Glomerular visceral epithelial cell (primary cell): ENCODE measurements around the gene MPND.

Source experiments
- DNase-seq: peaks from one replicate; pipeline ENCODE4 v3.0.0-alpha.2; 2016; ENCODE audit errors: extremely low spot score

The MPND gene

DNA sequence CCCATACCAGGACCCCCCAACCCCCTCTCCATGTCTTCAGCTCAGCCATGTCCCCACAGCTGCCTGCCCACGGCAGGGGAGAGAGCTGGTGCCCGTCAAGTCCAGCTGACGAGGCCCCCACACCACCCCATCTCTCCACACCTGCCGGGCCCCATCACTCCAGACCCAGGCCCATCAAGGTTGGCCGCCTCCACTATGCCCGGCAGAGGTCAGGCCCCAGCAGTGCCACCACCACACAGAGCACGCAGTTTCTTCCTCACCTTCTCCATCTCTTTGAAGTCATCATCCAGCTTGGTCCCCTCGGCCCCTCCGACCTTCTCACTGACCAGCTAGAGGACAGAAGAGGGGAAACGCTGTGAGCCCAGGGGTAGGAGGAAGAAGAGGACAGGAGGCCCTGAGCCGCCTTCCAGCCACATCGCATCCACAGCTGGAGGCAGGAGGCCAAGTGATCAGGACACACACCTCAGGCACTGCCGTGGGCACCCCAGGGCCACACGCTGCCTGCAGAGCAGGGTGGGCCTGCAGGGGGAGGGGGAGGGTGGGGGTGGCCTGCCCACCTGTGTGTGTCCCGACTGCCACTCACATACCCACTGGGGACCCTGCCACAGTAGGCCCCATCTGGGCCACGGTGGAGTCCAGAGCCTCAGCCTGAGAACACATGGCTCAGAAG lies 23.4 kb downstream of the MPND start:
- no peak for DNase-seq

DNA sequence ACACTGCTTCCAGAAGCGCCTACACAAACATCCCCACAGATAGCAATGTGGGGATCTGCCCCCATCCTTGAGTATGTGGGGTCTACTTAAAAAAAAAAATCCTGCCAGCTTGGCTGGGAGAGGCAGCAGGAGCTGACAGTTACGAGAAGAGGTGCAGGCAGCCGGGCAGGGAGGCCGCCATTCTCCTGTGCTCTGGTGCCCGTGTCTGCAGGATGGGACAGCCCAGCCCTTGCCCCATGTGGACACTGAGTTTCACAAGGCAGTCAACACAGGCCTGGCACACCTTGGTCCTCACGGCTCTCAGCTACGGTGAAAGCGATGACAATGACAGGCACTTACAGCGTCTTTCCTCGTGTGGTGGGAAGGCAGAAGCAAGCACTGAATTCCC lies 24.0 kb downstream of the MPND start:
- DNase-seq: no peak

DNA sequence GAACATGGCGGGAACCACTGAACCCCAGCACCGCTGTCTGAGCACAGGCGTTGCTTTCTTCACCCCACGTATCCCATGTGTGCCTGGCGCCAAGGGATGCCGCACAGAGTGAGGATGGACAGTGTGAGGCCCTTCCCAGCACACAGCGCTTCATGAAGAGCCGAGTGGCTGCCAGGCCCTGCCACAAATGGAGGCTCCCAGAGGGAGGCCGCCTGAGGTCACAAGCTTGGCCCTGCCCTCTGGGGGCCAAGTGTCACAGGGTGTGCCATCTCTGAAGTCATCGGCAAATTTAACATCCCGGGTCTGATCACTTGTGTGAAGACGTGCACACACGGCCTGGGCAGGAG lies 24.4 kb downstream of the MPND start:
- DNase-seq: no peak

DNA sequence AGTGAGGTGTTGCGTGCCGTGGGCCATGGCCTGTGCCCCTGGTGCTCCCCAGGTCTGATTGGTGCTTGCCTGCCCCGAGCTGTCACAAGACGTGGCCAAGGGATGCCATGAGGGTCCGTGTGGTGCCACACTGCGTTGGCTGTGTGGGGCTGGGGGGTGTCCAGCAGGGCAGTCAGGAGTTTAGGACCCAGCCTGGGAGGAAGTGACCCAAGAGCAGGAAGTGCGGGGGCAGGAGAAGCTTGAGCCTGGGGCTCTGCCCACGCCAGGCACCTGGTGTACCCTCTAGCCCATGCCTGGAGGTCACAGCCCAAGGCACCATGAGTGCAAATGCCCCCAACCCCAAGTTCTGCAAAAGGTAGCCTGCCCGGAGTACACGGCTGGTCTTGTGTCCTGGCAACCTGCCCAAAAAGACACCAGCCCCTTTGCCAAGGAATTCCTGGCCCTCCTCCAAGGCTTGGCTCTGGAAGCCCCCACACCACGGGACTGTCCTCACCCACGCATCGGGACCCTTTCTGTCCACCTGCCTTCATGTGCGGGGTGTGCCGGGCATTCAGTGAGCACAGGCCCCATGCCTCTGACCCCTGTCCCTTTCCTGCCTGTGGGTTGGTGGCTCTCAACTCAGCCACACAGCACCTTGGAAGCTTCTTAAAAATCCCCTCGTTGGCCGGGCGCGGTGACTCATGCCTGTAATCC lies 24.9 kb downstream of the MPND start:
- peak; percentile 38 for DNase-seq

DNA sequence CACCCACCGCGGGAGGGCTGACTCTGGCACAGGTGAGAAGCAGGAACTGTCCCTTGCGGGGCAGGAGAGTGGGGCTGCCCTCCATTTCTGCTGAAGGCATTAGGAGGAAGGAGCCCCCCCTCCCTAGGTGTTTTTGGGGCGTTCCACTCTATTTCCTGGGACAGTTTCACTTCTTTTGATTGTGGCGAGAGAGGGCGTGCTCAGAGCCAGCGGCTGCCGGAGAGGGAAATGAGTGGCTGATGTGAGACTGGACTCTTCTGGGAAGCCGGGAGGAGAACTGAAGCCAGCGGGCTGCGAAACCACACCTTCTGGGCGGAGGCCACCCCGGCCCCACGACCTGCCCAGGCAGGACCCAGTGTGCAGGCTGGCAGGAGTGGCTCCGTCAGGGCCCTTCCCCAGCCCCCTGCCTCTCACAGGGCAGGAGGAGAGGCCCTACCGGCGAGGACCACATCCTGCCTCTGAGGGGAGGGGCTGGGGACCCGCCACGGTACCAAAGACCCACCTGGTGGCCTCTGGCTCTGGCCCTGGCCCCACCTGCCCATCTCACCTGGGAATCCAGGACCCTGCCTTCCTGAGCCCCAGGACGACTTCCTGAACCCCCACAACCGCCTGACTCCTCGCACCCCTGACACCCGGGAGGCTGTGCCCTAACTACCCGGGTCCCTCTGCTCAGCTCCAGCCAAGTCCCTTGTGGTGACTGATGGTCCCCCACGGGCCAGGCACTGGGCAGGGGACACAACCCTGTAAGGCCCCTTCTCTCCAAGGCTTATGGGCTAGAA lies 25.9 kb downstream of the MPND start:
- DNase-seq: peak; percentile 88

DNA sequence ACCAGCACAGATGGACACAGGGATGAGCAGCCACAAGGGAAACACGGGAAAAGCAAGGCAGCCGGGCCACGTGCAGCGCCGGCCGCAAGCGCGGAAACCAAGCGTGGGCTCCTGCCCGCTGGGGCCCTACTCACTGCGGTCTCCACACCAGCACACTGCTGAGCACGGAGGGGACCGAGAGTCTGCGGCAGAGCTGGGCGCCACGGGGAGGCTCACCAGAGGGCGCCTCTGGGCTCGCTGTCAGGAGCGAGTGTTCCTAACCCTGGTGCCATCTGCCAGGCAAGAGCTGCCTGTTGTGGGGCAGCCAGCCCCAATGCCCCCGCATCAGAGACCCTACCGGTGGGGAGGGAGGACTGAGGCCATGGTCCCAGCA lies 26.5 kb downstream of the MPND start:
- peak; percentile 60 for DNase-seq

DNA sequence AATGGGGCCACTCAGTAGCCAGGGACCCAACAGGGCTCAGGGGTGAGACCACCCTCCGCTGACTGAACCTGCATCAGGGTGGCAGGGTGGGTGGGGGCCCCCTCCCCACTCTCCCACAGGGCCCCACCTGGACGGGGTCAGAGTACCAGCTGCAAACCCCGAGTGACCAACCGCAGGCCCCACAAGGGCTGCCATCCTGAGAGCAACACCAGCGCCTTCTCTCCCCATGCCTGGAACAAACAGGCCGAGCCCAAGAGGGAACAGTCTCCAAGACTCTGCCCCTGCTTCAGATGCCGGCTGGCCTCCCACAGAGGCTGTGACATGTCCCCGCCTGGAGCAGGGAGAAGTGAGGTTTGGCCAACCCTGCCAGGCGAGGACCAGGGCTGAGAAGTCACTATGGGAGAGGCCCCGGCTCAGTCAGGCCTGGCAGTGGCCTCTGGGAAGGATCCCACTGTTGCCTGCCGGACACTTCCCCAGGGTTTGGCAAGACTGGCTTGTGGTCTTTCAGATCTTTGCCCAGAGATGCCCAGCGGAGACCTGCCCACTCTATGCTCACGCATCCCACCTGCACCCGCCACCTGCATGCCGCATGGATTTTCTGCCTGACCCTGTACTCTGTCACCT lies 27.2 kb downstream of the MPND start:
- no peak for DNase-seq

DNA sequence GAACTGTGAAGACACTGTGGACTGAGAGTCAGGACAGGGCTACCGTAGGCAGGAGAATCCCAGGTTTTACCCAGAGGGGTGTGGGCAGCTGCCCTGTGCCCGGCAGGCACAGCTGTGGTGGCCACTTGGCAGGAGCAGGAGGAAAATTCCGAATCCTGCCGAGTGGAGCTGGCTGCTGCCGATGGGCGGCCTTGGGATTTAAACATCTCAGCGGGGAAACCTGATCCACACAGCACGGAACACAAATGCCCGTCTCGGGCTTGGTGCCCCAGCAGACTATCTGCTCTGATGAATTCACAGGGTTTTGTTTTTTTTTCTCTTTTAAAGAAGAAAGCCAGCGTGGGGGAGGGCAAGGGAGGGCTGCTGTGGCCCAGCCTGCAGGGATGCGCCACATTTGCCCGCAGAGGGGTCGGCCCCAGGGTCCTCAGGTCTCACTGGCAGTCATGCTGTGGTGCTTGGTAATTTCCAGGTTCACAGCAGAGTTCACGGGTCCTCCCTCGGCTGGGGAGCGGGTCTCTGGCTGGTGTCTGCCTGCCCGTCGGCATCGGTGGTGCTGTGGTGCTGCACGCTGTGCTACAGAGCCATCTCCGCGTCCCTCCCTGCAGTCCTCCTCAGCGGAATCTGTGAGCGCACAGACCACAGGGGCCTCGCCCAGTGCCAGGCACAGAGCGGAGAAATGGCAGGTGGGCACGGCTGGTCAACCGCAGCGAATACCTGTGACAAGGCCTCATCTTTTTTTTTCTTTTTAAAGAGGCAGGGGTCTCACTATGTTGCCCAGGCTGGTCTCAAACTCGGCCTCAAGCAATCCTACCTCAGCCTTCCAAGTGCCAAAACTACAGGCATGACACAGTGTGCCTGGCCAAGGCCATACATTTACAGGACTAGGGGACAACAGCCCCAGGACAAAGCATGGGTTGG lies 28.1 kb downstream of the MPND start:
- DNase-seq: no peak

DNA sequence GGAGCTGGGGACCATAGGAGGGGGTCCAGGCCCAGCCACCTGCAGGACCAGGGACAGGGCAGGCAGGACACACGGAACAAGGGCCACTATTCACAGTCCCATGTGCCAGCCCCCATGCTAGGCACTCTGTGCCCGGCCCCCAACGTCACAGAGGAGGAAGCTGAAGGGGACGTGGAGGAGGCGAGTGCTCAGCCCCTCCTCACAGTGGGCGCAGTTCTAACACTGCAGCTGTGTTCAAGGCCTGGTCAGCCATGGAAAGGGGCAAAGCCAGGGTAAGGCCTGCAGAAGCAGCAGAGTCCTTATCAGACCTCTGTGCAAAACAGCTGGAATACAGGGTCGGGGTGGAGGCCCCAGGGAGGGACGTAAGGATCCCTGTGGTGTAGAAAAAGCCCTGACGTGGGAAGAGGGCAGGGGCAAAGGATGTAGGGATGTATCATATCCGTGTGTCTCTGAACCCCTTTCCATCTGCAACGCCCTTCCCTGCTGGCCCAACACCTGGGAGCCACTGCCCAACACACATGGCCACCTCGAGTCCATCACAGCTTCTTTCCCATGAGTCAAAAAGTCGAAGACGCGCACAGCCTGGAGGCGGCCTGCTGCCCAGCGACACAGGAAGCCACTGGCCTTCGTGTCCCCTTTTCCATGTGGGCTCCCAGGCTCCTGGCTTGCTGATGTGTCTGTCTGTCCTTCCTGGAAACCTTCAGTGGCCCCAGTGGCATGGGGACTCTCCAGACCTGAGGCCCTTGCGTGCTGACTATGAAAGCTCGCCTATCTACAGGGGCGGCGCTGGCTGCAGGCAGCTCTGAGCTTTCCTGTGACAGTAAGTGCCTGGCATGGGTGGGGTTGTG lies 29.0 kb downstream of the MPND start:
- no peak for DNase-seq

DNA sequence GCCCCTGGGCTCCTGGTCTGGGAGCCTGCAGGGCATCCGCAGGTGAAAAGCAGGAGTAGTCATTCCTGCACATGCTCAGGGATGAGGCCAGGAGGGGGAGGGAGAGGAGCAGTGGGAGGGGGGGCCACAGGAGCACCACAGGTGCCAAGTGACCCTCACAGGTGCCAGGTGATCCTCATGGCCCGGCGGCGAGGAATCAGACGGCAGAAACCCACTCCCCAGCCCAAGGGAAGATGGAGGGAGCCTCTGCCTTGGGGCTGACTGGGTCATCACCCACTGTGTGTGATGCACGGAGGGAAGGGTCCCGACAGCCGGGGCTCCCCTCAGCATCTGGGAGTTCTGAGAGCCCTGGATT lies 29.6 kb downstream of the MPND start:
- no peak for DNase-seq

DNA sequence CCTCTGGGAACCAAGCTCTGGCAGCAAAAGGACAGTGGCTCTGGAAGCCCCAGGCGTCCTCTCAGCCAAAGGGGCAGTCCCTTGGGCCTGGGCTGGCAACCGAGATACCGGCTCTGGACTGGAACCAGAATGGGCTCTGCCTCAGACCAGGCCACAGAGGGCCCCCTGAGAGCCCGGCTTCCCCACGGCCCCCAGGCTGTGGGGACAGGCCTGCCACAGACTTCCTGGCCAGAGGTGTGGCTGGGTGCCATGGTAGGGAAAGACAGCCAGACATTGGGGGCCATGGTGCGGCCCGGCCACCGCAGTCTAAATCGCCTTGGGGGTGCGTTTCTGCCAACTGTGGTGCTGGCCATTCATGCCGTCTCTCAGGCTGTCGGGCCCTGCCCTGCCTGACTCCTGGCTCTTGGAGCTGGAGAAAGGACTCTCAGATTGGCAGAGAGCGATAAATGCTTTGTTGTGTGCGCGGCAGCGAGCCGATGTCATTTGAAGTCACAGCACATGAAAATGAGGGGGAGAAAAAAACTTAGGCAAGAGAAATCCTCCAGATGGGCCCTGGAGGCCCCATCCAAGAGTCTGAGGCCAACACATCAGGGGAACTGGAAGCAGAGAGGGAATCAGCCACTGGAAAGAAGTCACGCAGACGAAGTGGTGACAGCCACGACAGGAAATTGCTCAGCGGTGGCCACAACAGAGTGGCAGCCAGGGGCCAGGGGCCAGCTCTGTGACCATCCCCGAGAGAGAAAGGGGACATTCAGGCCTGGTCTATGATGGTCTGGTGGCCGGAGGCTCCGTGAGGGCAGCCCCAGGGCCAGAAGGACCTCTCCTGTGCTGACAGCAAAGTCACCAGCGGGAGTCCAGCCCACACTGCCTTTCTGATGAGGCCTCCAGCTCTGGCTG lies 30.5 kb downstream of the MPND start:
- no peak for DNase-seq

DNA sequence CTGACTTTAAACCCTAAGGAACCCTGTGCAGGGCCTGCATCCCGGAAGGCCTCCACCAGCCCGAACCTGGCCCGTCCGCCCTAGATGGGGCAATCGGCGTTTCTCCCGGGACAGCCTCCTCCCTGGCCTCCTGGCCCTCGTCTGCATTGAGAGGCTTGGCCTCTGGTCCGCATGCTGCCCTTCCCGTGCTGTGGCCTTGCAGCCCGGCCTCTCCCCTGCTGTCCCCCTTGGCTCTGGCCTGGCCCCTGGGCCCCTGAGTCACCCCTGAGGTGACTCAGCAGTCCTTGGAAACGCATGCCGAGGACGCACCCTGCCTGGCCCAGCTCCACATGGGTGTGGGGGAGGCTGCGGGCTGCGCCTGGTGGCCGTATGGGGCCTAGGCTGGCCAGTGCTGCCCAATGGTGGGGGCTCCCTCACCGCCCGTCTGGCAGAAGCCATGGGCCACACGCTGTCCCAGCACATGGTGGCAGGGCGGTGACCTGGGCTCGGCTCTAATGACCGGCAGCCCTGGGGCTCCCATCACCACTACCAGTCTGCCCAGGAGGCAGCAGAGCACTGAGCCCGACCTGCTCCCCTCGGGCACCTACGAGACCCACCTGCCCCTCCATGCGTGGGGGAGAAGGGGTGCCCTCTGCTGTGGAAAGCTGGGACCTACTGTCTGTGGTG lies 31.3 kb downstream of the MPND start:
- peak; percentile 91 for DNase-seq

DNA sequence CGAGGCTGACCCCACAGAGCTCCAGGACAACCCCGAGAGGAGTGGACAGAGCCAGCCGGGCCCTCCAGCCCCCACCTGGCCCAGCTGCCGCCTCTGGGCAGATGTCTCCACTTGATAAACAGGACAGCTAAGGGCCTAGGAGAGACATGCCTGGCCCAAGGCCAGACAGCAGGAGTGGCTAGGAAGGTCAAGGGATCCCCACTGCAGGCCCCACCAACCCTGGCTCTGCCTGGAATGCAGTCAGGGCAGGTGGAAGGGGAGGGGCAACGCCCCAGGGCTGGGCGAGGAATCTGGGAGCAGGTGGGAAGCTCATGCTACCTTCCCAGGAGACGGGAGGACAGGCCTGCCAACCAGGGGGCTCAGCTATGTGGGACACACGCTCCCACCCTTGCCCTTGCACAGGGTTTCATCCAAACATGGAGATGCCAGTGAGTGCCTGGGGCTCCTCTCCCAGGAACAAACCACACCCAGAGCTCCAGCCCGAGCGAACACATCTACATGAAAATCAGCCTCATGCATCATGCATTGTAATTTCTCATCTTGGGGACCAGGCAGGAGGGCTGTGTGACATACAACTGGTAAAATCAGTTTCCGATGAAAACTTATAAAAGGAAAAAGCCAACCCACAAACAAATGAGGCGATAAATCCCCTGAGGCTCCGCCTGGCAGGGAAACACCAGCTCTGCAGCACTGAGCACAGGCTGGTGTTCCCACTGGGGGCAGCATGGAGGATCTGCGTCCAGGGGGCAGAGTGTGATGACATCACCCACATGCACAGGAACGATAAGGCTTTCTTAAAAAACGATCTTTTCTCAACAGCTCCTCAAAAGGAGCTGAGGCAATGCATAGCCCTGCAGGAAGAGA lies 32.0 kb downstream of the MPND start:
- peak; percentile 70 for DNase-seq

DNA sequence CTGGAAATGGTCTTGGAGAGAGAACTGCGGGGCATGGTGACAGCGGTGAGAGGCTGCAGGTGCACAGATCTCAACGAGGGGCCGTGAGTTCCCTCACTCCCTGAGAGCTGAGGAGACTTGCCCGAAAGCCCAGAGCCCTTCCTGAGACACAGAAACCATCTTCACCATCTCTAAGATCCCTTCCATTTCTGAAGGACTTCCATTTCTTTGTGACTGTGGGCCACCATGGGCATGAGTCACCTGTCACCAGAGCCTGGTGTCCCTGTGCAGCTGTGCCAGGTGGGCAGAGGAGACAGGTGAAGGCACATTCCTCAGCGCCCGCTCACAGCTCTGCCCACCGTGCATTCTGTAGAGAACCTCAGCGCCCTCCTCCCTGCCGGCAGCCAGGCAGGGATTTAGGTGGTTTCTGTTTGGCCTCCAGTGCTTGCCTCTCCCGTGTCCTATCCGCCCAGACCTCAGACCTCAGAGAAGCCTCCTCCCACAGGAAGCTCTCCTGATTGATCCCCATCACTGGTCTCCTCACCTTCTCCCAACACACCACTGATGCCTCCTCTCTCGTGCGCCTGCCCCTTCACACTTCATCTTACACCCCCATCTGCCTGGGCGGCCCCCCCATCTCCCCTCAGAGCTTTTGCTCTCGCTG lies 32.8 kb downstream of the MPND start:
- no peak for DNase-seq

DNA sequence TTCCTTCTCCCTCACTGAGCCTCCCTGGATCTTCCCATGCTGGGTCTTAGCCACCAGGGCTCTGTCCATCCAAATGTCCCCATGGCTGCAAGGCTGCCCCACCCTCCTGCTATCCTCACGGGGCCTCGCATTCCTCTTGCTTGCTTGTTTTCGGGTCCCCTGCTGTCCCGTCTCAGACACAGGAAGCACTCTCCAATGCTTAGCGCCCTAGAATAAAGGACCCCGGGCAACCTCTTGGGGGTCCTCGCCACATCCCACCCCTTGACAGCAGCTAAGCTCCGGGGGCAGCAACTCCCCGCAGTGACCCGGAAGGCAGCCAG lies 33.3 kb downstream of the MPND start:
- DNase-seq: no peak

DNA sequence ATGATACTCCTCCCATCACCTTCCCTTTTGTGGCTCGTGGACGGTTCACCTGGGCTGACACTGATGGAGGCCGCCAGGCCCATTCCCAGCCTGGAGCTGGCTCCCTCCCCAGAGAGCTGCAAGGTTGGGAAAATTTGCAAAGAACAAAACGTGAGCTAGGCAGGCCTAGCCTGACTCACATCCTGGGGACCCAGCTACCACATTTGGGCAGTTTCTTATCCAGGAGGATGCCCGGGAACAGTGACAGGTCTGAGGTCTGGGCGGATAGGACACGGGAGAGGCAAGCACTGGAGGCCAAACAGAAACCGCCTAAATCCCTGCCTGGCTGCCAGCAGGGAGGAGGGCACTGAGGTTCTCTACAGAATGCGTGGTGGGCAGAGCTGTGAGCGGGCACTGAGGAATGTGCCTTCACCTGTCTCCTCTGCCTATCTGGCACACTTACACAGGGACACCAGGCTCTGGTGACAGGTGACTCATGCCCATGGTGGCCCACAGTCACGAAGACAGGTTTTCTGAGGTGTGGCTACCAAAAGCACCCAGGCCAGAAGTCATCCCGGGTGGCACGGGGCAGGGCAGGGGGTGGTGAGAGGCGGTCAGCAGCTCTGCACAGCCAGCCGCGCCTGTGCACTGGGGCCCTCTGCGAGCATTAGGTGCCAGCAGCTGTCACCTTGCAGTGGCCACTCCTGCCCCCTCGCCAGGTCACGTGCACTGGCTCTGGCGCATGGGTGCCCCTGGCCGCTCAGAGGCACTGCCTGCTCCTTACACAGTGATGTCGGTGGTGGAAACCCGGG lies 33.8 kb downstream of the MPND start:
- DNase-seq: peak; percentile 56

DNA sequence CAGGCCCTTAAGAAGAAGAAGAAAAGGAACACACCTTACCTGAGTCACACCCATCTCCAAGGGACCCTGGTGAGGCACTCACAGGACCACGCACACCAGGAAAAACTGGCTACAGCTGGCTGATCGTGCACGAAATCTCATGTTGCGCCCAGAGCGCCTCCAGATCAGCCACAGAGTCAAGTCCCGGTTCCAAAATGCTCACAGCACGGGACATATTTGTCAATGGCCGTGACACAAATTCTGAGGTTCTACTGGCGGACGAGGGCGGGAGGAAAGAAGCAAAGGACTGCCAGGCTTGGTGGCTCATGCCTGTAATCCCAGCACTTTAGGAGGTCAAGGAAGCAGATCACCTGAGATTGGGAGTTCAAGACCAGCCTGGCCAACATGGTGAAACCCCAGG lies 35.5 kb downstream of the MPND start:
- DNase-seq: no peak
